Measurements from ENCODE around the gene GMIP. TPM values are rescaled to one million over a fixed set of nuclear protein-coding genes. Genes with fewer than 3 reads are reported as not detected.

The GMIP gene
- polyA plus RNA-seq, 1 of the 3 experiments (the other 2 are of a cell fraction), result 6.3 TPM

- ChIA-PET POLR2A (no interaction called here), CTCF (interaction anchor here (1.8 to 13.3 kb wide), 3 partner anchors 10 to 103 kb away, joined by 4 to 175 read pairs (median 18); partner anchors contain the start of genes GMIP and YJEFN3)
- Histone ChIP-seq H3K9me3 (no peaks in the 10 kb centered on the region), H3K4me1 (ENCODE audit: control insufficient read depth in 1 of 2, insufficient read depth in 2 of 2, low read depth in 1 of 2, low read length in 1 of 2) (no peaks in the 10 kb centered on the region; a peak in 1 of 4 replicates), H3K4me3 (ENCODE audit: low read depth in 2 of 2, low read length in 1 of 2) (no peak overlapping the region), H3K36me3 (replicated peaks in 1 of 2; ENCODE audit: control insufficient read depth in 1 of 2, insufficient read depth in 2 of 2, low read length in 1 of 2) (peaks cover 7 to 17% of the 10 kb centered on the region in 2 experiments), H3K9me2 (no peaks in the 10 kb centered on the region), H4K20me1 (ENCODE audit: insufficient read depth) (no peaks in the 10 kb centered on the region), H3K79me2 (ENCODE audit: insufficient read depth) (no peaks in the 10 kb centered on the region), H3K27ac (ENCODE audit: low read depth in 2 of 2, low read length in 1 of 2) (no peak overlapping the region), H3K4me2 (no peak overlapping the region), H3K27me3 (ENCODE audit: insufficient read depth) (no peaks in the 10 kb centered on the region), H2AFZ (ENCODE audit: low read depth) (no peak overlapping the region), H3F3A (replicated peaks; ENCODE audit: insufficient read depth) (no peaks in the 10 kb centered on the region), H3K9ac (no peak overlapping the region)
- no peak for TF ChIP-seq RFX5 (IDR thresholded peaks at IDR 0.05; ENCODE audit: low read length)
- no peak for TF ChIP-seq MAX (IDR thresholded peaks at IDR 0.05; ENCODE audit: low read depth)
- no peak for TF ChIP-seq JUND (IDR thresholded peaks at IDR 0.05)
- TF ChIP-seq, protein P1, sequence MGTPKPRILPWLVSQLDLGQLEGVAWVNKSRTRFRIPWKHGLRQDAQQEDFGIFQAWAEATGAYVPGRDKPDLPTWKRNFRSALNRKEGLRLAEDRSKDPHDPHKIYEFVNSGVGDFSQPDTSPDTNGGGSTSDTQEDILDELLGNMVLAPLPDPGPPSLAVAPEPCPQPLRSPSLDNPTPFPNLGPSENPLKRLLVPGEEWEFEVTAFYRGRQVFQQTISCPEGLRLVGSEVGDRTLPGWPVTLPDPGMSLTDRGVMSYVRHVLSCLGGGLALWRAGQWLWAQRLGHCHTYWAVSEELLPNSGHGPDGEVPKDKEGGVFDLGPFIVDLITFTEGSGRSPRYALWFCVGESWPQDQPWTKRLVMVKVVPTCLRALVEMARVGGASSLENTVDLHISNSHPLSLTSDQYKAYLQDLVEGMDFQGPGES (IDR thresholded peaks at IDR 0.05; ENCODE audit: low read depth, low read length), result no peak
- TF ChIP-seq RXRA (IDR thresholded peaks at IDR 0.05; ENCODE audit: borderline replicate concordance, low read depth), result no peak
- no peak for TF ChIP-seq EZH2phosphoT487 (IDR thresholded peaks at IDR 0.05; ENCODE audit: borderline replicate concordance, low read depth)
- TF ChIP-seq SMC3 (IDR thresholded peaks at IDR 0.05; ENCODE audit: low read depth, low read length), result no peak
- no peak for TF ChIP-seq CTCF (IDR thresholded peaks at IDR 0.05)
- TF ChIP-seq POLR2AphosphoS5 (IDR thresholded peaks at IDR 0.05; ENCODE audit: low read depth, low read length), result no peak
- TF ChIP-seq TCF12 (IDR thresholded peaks at IDR 0.05), result no peak
- no peak for TF ChIP-seq SIN3A (IDR thresholded peaks at IDR 0.05; ENCODE audit: borderline replicate concordance, low read depth, low read length)
- no peak for TF ChIP-seq FOSL2 (IDR thresholded peaks at IDR 0.05; ENCODE audit: borderline replicate concordance, low read depth)
- TF ChIP-seq FOXM1 (IDR thresholded peaks at IDR 0.05; ENCODE audit: low read depth), result no peak
- TF ChIP-seq EP300 (IDR thresholded peaks at IDR 0.05; ENCODE audit: borderline replicate concordance in 1 of 2, low read depth in 1 of 2, low read length in 1 of 2), result no peak
- TF ChIP-seq RAD21 (IDR thresholded peaks at IDR 0.05; ENCODE audit: low read length), result no peak
- no peak for TF ChIP-seq FOXJ3 (CRISPR knock-in tag; IDR thresholded peaks at IDR 0.05)
- TF ChIP-seq TEAD4 (IDR thresholded peaks at IDR 0.05; ENCODE audit: borderline replicate concordance, insufficient read depth), result no peak
- DNase-seq, result no peak
- WGBS (ENCODE audit: low lambda C conversion rate), result 91% methylated on average over 11 of the region's 22 CpGs
These were observed 9.5 kb downstream of the GMIP start for GRCh38 chr19:19633711-19634515.

Data from SK-N-SH (cell line).